Measurements from ENCODE around the gene NHSL1.

DNA sequence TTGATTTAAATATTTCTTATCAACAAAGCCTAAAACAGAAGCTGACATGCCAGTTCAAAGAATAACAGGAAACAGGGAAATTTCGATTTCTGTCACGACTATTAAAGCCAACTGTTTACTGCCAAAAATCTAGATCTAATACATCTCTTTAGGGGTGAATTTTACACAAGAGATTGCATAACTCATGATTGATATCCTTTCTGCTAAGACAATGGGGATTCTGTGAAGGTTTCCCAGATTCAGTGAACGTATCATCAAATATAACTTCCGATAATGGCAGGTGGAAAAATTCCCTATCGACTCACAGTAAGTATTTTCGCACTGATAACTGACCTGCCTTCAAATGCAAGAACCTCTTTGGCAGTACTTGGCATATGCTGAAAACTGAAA, 42.9 kb downstream of the NHSL1 start:
- TF ChIP-seq POLR2A (IDR thresholded peaks at IDR 0.05) (no peak), POLR2AphosphoS5 (IDR thresholded peaks at IDR 0.05) (no peak)
- TF ChIP-seq, protein P1, sequence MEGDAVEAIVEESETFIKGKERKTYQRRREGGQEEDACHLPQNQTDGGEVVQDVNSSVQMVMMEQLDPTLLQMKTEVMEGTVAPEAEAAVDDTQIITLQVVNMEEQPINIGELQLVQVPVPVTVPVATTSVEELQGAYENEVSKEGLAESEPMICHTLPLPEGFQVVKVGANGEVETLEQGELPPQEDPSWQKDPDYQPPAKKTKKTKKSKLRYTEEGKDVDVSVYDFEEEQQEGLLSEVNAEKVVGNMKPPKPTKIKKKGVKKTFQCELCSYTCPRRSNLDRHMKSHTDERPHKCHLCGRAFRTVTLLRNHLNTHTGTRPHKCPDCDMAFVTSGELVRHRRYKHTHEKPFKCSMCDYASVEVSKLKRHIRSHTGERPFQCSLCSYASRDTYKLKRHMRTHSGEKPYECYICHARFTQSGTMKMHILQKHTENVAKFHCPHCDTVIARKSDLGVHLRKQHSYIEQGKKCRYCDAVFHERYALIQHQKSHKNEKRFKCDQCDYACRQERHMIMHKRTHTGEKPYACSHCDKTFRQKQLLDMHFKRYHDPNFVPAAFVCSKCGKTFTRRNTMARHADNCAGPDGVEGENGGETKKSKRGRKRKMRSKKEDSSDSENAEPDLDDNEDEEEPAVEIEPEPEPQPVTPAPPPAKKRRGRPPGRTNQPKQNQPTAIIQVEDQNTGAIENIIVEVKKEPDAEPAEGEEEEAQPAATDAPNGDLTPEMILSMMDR (IDR thresholded peaks at IDR 0.05) = no peak

Measured in prostate gland (tissue), 2 donors.